IPS-18c (cell line): Measurements from ENCODE around the gene C3orf52.

Source experiments
- H3K4me3 ChIP-seq: 2 replicates; pipeline ENCODE4 v1.7.0; 2013; ENCODE audit warnings: low read depth, mild to moderate bottlenecking, low read length, moderate library complexity; ENCODE audit not compliant: insufficient read depth
- H3K9me3 ChIP-seq: one replicate; pipeline ENCODE4 v1.6.1; 2013; ENCODE audit warnings: mild to moderate bottlenecking, low read length, moderate library complexity; ENCODE audit not compliant: control insufficient read depth, insufficient read depth

Gene C3orf52

DNA sequence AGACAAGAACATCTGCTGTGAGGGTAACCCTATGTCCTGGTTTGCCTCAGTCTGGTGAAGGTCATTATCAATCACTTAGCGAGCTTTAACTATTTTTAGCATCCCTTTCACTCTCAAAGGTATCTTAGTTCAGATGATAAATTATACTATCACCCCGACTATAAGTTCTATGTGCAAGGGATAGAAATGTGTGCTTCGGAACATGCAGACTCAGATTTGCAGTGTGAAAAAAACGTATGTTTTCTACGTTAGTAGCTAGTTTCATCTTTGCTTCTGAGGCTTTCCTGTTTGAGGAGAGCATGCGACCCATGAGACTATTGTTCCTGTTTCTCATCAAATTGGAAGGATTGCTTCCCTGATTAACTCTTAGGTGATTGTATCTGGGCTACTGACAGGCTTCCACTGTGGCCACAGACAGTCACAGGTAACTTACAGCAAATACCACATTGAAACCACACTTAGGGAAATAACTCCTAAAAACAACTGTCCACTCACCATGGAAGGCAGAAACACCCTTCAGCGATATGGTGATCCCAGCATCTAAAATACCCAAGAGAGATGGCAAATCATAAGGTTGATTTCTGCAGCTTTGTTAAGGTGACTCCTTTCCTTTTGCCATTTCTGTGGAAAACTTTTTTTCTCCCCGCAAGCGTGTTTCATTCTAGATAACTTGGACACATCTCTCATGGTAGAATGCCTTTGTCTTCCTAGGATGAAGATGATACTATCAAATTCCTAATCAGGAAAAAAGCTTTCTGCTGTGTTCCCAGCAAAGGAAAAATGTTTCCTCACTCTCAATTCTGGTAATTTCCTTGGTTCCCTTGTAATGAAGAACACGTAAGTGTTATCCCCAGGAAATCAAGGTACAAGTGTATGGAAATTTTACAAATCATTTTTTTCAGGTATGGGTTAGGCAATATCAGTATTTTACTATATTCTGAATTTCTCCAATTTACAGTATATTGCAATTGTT, 41.6 kb downstream of the C3orf52 start:
- Histone ChIP-seq H3K9me3 (no peaks in the 10 kb centered on the region), H3K4me3 (no peak overlapping the region)

DNA sequence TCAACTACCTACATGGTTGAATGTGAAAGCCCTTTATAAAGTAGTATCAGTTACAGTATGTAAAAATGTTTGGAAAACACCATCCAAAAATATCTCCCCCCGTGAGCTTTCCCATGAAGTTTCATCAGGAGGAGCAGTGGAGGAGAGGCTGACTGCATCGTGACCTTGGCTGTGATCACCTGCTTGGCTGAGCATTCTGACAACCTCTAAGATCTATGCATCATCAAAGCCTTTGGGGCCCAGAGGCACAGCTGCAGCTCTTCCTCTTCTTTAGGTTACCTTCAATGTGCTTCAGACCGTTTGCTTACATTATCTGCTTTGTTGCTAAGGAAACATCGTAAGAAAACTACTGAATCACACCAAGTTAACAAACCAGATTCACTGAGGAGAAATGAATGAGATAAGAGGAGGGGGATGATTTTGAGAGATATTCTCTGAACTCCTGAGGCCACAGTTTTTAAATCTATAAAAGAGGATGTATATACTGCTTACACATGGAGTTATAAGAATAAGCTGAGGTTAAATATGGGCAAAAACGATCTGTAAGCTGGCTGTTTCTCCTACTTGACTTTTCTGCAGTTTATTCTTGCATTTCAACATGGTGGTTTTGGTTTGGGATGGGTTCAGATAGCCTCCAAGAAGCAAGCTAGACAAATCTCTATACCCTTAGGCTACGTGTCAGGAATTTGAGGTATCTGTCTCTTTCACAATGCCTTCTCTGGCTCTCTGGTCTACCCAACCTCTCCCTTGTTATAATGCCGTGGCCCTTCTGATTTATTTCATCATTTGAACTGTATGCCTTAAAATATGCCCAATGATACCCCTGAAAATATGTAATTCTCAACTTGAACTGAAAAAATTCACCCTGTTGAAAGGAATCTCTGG, 42.9 kb downstream of the C3orf52 start:
- Histone ChIP-seq H3K9me3 (no peaks in the 10 kb centered on the region), H3K4me3 (no peak overlapping the region)

DNA sequence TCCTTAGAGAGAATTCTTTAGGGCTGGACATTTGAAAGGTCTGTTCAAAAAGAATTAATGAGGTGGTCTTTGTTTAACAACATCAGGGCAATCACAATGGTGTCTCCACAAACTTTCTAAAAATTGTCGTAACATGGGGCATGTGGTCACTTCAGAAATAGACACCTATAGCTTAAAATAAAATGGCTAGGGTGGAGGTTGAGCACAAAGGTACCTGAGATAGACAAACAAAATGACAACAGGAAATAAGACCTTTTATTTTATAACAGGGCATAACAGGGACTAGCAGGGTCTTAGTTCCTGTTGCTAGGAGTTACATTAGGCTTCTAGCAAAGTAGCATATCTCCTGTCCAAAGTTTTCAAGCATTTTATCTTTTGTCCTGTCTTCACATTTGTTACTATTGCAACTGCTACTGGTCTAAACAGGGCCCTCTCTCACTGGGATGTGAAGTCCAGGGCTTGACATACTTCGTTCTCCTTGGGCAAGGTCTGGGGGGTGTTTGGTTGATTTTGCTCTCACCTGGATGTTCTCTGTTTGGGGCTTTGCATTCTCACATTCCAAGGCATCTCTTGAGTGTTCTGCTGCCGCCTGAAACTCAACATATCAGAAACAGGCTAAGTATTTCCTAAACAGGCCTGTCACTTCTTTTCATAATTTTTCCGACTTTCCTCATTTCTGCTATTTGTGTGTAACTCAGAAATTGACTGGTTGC, 43.9 kb downstream of the C3orf52 start:
- no peak overlapping the region for H3K4me3 ChIP-seq

DNA sequence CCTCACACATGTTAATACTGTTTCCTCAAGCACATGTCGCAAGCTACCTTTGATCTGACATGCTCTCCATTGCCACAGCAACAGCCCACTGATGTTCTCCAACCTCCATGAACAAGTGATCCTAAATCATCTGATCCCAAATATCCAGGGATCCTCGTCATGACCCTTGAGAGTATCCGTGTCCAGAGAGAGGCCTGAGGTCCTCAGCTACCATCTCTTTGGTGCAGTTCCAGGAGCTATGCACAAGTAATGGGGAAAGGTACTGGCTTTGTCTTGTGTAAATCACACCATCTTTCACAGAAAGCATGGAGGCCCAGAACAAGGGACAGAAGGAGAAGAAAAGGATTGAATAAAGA, 44.4 kb downstream of the C3orf52 start:
- H3K9me3 ChIP-seq: no peaks in the 10 kb centered on the region
- no peak overlapping the region for H3K4me3 ChIP-seq

More for the DNA sequence above, 43.9 kb downstream of the C3orf52 start:
- no peaks in the 10 kb centered on the region for H3K9me3 ChIP-seq

DNA sequence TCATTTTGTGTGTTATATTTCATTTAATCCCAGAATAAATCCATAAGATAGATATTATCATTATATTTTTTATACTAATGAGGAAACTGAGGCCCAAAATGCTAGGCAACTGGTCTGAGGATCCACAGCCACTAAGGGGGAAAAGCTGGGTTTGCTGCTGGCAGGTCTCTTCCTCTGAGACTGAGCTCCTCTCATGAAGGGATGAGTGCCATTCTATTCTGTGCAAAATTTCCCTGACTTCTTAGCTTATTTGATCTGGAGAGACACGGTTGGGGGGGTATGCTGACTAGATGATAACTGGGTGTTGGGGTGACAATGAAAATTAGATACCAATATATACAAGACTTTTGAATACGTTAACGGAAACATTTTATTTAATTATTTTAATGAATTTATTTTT, 44.9 kb downstream of the C3orf52 start:
- Histone ChIP-seq H3K9me3 (no peaks in the 10 kb centered on the region), H3K4me3 (no peak overlapping the region)

DNA sequence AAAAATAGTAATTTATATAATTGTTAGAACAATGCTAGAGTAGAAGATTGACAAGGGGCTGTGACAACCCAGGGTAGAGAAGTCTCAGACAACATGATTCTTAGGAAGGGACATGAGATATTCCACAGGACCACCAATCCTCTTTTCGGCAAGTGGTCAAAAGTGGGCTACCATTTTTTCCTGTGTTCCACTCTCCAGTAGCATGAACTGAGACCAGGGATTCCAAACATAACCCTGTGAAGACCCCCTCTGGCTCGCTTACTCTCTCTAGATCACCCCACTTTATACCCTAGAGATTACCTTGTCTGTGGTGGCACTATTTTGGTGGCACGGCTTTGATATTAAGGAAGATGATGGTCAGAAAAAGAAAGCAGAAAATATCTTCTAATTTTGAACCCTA, 45.9 kb downstream of the C3orf52 start:
- H3K4me3 ChIP-seq: no peak overlapping the region
- H3K9me3 ChIP-seq: no peaks in the 10 kb centered on the region

DNA sequence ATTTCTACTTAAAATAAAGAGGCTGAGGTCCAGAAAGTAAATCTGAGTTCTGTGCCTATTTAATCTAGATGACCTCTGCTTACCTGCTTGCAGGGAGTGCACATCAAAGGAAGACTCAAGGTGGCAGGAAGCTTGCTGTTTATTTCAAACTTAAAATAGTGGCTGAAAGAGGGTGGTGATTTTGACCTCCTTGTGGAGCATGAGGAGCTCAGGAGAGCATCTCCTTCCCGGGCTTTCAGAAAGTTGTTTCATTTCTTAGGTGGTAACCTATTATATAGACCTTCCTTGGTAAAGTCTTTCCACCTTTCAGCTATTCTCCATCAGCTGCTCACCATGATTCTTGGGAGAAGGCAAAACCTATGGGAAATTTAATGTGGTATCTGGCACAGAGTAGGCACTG, 46.4 kb downstream of the C3orf52 start:
- no peak overlapping the region for H3K4me3 ChIP-seq
- H3K9me3 ChIP-seq: no peaks in the 10 kb centered on the region

DNA sequence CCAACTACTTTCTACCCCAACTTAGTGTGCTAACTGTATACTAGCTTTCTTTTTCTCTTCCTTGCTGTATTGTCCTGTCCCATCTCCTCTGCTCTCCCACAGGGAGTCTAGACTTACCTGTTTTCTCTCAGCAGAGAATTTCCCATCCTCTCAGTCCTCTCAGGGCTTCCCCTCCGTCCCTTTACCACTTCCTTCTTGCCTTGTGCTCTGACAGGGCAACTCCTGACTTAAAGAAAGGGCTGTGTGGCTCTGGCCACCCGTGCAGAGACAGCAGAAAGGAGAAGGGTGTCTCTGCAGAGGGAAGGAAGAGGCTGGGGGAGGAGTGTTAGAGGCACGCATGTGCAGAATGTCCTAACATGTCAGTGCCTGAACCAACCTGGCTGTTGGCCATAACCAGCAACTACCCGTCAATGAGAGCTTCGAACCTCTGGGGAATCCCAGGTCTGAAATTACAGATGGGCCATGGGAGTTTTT, 46.8 kb downstream of the C3orf52 start, which contains the start of gene GCSAM:
Gene GCSAM, minus strand, starts transcription at position 274 of the 474 bp plus-strand sequence. Its CDS starts 128 bp downstream, at position 146.
- H3K4me3 ChIP-seq: no peak within 1 kb of the TSS
- no peaks in the 10 kb centered on the region for H3K9me3 ChIP-seq

DNA sequence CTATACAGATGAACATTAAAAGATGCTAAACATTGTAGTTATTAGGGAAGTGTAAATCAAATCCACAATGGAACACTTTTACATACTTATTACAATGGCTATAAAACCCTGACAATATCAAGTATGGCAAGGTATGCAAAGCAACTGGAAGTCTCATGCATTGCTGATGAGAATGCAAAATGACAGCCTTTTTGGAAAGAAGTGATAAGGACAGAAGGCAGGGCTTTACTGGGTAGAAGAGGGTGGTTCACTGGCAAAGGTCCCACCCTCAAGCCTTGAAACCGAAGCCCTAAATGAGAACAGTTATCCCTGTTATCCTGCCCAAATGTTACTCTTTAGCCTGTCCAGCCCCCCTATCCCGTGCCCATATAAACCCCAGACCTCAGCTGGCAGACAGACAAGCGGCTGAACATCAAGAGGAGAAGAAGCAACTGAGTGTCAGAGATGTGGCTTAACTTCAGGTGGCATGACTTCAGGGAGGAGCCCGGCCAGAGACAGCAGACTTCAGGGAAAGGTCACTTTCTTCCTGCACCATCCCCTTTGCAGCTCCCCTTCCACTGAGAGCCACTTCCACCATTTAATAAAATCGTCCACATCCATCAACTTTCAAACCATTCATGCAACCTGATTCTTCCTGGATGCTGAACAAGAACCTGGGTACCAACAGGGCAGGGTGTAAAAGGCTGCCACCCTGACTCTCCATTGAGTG, 47.6 kb downstream of the C3orf52 start:
- Histone ChIP-seq H3K9me3 (no peaks in the 10 kb centered on the region), H3K4me3 (no peak overlapping the region)

DNA sequence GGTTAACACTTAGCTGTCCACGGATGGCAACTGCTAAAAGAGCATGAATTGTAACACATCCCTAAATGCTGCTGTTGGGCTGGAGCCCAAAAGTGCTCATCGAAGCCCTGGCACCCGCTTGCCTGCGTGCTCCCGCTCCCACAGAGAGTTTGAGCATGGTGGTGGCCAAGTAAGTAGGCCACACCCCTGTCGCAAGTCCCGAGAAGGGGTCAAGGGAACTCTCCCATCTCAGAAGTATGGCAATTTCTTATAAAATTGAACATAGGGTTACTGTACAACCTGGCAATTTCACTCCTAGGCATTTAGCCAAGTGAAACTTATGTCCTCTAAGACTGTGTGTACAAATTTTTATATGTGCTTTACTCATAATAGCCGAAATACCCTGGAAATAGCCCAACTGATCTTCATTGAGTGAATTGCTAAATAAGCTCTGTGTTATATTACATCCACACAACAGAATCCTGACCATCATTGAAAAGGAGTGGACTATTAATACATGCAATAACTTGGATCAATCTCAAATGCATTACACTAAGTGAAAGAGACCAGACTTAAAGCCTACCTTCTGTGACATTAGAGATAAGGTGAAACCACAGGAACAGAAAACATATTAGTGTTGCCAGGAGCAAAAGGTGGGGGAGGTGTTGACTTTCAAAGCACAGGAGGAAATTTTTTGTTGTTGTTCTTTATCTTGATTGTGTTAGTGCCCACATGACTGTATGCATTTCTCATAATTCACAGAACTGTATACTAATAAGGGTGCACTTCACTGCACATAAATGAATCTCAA, 48.3 kb downstream of the C3orf52 start:
- Histone ChIP-seq H3K9me3 (no peaks in the 10 kb centered on the region), H3K4me3 (no peak overlapping the region)

DNA sequence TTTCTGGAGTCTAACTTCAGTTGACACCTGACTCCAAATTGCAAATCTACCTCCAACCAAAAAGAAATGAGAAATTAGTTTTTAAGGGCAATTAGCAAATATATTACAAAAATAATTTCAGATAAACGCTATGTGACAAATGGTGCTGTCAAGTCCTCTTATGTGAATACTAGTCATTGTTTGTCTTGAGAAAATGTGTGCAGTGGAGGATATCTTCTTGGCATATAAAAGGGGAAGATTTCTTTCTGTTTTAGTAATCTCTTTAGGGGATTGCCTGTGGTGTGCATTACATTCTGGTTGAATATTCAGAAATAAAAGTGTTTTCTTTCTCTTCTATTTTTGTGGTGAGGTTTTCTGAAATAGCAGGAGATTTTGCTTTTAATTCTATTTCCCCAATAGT, 49.9 kb downstream of the C3orf52 start:
- Histone ChIP-seq H3K4me3 (no peak overlapping the region), H3K9me3 (no peaks in the 10 kb centered on the region)

DNA sequence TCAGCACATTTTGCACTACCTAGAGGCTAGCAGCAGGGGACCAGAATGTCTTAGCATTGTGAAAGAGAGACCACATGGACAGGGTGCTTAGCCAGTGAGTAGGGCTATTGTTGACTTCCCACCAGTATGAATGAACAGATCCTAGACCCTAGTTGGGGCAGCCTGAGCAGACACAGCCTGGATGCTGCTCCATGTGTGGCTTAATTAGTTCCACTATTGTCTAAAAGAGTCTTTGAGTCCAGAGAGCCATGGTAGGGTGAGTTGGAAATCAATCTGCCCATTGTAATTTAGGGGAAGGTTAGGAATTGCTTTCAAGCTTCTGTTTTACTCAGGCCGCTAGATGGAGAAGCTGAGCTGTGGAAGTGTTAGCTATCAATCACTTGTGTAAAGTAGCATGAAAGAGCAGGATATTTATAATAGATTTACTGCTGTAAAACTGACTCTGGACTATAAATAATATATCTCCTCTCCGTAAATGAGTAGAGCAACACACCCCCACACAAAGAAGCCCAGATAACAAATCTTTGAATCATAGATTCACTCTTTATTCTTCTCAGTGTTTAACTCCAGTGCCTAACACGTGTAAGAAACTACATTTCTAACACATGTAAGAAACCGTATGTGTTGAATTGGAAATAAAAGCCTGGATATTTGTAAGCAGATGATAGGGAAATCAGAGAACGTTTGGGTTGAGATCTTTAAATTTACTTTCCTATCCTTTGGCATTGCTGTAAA, 50.9 kb downstream of the C3orf52 start:
- no peaks in the 10 kb centered on the region for H3K9me3 ChIP-seq
- no peak overlapping the region for H3K4me3 ChIP-seq

DNA sequence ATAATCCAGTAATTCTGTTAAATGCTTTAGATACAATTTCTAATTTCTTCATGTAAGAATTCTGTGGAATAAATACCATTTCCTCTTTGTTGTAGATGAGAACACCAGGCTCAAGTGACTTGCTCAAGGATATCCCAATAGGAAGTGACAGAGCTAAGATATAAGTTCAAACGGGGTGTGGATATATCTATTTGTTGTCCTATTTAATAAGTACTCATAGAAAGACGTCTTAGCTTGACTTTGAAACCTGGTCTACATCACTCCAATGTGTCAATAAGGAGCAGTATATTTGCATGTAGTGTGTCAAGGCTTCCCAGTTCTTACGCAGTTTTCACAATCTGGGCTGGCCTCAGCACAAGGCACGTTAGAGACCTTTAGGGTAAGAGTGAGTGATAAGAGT, 51.6 kb downstream of the C3orf52 start:
- Histone ChIP-seq H3K9me3 (no peaks in the 10 kb centered on the region), H3K4me3 (no peak overlapping the region)

DNA sequence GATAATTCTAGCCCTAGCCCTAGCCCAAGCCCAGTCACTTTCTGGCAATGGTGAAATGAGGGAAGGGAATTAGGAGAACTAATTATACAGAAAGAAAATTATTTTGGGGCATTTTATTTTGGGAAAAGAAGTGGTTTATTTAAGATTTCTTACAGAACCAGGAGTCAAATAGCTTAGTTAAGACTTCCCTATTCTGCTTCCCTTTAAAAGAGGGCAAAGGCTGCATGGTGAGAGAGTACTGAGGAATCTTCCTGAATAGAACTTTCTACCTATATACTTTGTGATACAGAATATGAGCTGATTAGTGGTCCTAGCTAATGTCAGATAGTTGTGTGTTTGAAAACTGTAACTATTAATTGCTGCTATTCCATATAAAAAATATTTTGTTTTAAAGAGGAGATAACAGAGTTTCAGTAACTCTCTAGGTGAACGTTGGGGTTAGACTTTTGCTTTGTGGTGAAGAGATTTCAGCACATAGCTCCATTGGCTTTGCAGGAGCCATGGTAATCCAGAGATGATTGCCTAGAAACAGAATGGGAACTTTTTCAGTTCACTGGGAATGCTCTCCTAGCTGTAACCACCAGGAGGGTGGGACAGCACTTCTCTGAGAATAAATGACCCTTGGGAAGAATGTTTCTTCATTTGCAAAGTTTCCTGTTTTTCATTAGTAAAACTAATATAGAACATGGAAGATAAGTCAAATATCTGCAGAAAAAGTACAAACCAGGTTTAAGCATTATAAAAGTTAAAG, 52.2 kb downstream of the C3orf52 start:
- H3K4me3 ChIP-seq: no peak overlapping the region
- H3K9me3 ChIP-seq: no peaks in the 10 kb centered on the region

DNA sequence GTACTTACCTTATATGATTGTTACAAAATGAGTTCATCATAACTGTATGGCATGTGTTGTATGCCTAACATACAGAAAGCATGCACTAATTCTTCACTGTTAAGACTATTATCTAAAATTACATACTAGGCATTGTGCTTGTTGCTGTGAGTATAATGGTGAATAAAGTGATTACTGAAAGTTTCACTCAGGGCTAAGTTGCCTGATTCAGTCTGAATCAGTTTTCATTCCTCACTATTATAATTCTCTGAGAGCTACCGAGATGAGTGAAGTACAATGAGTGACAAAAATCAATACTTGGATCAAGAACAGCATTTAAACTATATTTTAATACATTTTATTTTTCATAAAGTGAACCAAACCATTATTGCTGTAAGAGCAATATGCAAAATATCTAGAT, 54.4 kb downstream of the C3orf52 start:
- Histone ChIP-seq H3K4me3 (no peak overlapping the region), H3K9me3 (no peaks in the 10 kb centered on the region)
